ENCODE results near the gene DDX28.
"Not testable (repeated sequence)": the region's sequence is repeated elsewhere in the genome, so short reads cannot be mapped to it uniquely, and the experiment has no call there.

DDX28 gene

GRCh38 chr16:67994040-67994408 lies 29.0 kb downstream of the DDX28 start:
- not testable (repeated sequence) for DNase-seq

- peak; percentile 72 for DNase-seq
Observed at GRCh38 chr16:67993207-67994039, 29.6 kb downstream of the DDX28 start.

GRCh38 chr16:67992661-67993206 lies 30.3 kb downstream of the DDX28 start:
- no peak for DNase-seq

GRCh38 chr16:67990018-67990386 lies 33.0 kb downstream of the DDX28 start:
- DNase-seq: no peak

GRCh38 chr16:67989322-67990017 lies 33.6 kb downstream of the DDX28 start:
- DNase-seq: no peak

- DNase-seq: no peak
Observed at GRCh38 chr16:67988675-67989074, 34.4 kb downstream of the DDX28 start.

GRCh38 chr16:67987460-67988160 lies 35.4 kb downstream of the DDX28 start:
- no peak for DNase-seq

- no peak for DNase-seq
Observed at GRCh38 chr16:67986949-67987348, 36.1 kb downstream of the DDX28 start.

- DNase-seq: no peak
Observed at GRCh38 chr16:67982011-67982696, 40.9 kb downstream of the DDX28 start.

- no peak for DNase-seq
Observed at GRCh38 chr16:67979955-67980678, 42.9 kb downstream of the DDX28 start, which contains the start of gene DPEP3. Gene DPEP3 (minus strand): TSS chr16:67980499. CDS start chr16:67980380, 119 bp downstream.

GRCh38 chr16:67977469-67978227 lies 45.4 kb downstream of the DDX28 start:
- DNase-seq: no peak

- DNase-seq: no peak
Observed at GRCh38 chr16:67977005-67977404, 46.0 kb downstream of the DDX28 start.

- no peak for DNase-seq
Observed at GRCh38 chr16:67976205-67976604, 46.8 kb downstream of the DDX28 start.

GRCh38 chr16:67975321-67976105 lies 47.5 kb downstream of the DDX28 start:
- DNase-seq: no peak

GRCh38 chr16:67972285-67972684 lies 50.7 kb downstream of the DDX28 start:
- not testable (repeated sequence) for DNase-seq

GRCh38 chr16:67971111-67971510 lies 51.9 kb downstream of the DDX28 start:
- no peak for DNase-seq

Measured in fibroblast of skin of abdomen (primary cell).